ENCODE results near the gene ZNF791.
"Not testable (repeated sequence)": the region's sequence is repeated elsewhere in the genome, so short reads cannot be mapped to it uniquely, and the experiment has no call there.

The ZNF791 gene

GRCh38 chr19:12676928-12677327 lies 66.2 kb downstream of the ZNF791 start:
- Histone ChIP-seq H3K27ac (ENCODE audit: low read depth, low read length) (no peak overlapping the region), H3K79me2 (ENCODE audit: control insufficient read depth, low read length) (peaks cover 36% of the 10 kb centered on the region), H3K4me1 (ENCODE audit: control insufficient read depth, low read length) (peaks cover 4% of the 10 kb centered on the region), H3K4me3 (ENCODE audit: low read length) (no peak overlapping the region), H4K20me1 (ENCODE audit: control insufficient read depth, insufficient read depth, low read depth, low read length) (peaks cover 9% of the 10 kb centered on the region; the same call in 1 of the 2 replicates), H3K27me3 (ENCODE audit: control insufficient read depth, low read length) (no peaks in the 10 kb centered on the region), H3K36me3 (ENCODE audit: control insufficient read depth, low read length) (peaks cover 70% of the 10 kb centered on the region), H3F3A (ENCODE audit: control insufficient read depth, insufficient read depth) (peaks cover 4% of the 10 kb centered on the region), H3K9me2 (replicated peaks; ENCODE audit: control insufficient read depth, low read length) (no peaks in the 10 kb centered on the region), H3K4me2 (ENCODE audit: low read length) (no peak overlapping the region), H3K9me3 (ENCODE audit: control insufficient read depth, insufficient read depth, low read length) (no peaks in the 10 kb centered on the region)
- TF ChIP-seq CTCF (IDR thresholded peaks at IDR 0.05; ENCODE audit: low read depth, low read length, poor library complexity, severe bottlenecking), result no peak

DNA sequence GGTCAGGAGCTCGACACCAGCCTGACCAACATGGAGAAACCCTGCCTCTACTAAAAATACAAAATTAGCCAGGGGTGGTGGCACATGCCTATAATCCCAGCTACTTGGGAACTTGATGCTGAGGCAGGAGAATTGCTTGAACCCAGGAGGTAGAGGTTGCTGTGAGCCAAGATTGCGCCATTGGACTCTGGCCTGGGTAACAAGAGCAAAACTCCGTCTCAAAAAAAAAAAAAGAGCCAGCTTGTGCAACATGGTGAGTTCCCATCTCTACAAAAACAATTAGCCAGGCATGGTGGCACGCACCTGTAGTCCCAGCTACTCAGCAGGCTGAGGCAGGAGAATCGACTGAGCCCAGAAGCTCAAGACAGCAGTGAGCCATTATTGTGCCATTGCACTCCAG lies 67.3 kb downstream of the ZNF791 start:
- not testable (repeated sequence) for H3K27ac ChIP-seq (ENCODE audit: low read depth, low read length); H3F3A ChIP-seq (ENCODE audit: control insufficient read depth, insufficient read depth); H3K4me1 ChIP-seq (ENCODE audit: control insufficient read depth, low read length); H3K4me3 ChIP-seq (ENCODE audit: low read length); H4K20me1 ChIP-seq (ENCODE audit: control insufficient read depth, insufficient read depth, low read depth, low read length); H3K9me2 ChIP-seq (replicated peaks; ENCODE audit: control insufficient read depth, low read length); H3K27me3 ChIP-seq (ENCODE audit: control insufficient read depth, low read length); H3K9me3 ChIP-seq (ENCODE audit: control insufficient read depth, insufficient read depth, low read length); H3K4me2 ChIP-seq (ENCODE audit: low read length)
- peaks cover 36% of the 10 kb centered on the region for H3K79me2 ChIP-seq (ENCODE audit: control insufficient read depth, low read length)
- H3K36me3 ChIP-seq (ENCODE audit: control insufficient read depth, low read length), result peaks cover 64% of the 10 kb centered on the region

GRCh38 chr19:12680034-12680433 lies 69.3 kb downstream of the ZNF791 start:
- peaks cover 36% of the 10 kb centered on the region for H3K79me2 ChIP-seq (ENCODE audit: control insufficient read depth, low read length)
- H3K27ac ChIP-seq (ENCODE audit: low read depth, low read length), result no peak overlapping the region
- TF ChIP-seq CTCF (IDR thresholded peaks at IDR 0.05; ENCODE audit: low read depth, low read length, poor library complexity, severe bottlenecking) (no peak), EZH2phosphoT487 (IDR thresholded peaks at IDR 0.05; ENCODE audit: borderline replicate concordance, low read length) (no peak)
- no peaks in the 10 kb centered on the region for H3K9me2 ChIP-seq (replicated peaks; ENCODE audit: control insufficient read depth, low read length)
- no peaks in the 10 kb centered on the region for H3K27me3 ChIP-seq (ENCODE audit: control insufficient read depth, low read length)
- H3K4me3 ChIP-seq (ENCODE audit: low read length), result peak overlapping the region; percentile 32; the same call in 1 of the 2 replicates
- peaks cover 9% of the 10 kb centered on the region; the same call in 1 of the 2 replicates for H4K20me1 ChIP-seq (ENCODE audit: control insufficient read depth, insufficient read depth, low read depth, low read length)
- H3F3A ChIP-seq (ENCODE audit: control insufficient read depth, insufficient read depth), result peaks cover 4% of the 10 kb centered on the region
- peak overlapping the region; percentile 37 for H3K4me2 ChIP-seq (ENCODE audit: low read length)
- H3K4me1 ChIP-seq (ENCODE audit: control insufficient read depth, low read length), result peaks cover 8% of the 10 kb centered on the region
- H3K9me3 ChIP-seq (ENCODE audit: control insufficient read depth, insufficient read depth, low read length), result no peaks in the 10 kb centered on the region
- peaks cover 51% of the 10 kb centered on the region for H3K36me3 ChIP-seq (ENCODE audit: control insufficient read depth, low read length)

- H3F3A ChIP-seq (ENCODE audit: control insufficient read depth, insufficient read depth), result peaks cover 4% of the 10 kb centered on the region
- peaks cover 8% of the 10 kb centered on the region for H3K4me1 ChIP-seq (ENCODE audit: control insufficient read depth, low read length)
- H3K36me3 ChIP-seq (ENCODE audit: control insufficient read depth, low read length), result peaks cover 38% of the 10 kb centered on the region
- peak within 1 kb of the TSS; percentile 93 for H3K4me3 ChIP-seq (ENCODE audit: low read length)
- peak within 1 kb of the TSS; percentile 89 for H3K27ac ChIP-seq (ENCODE audit: low read depth, low read length)
- H3K4me2 ChIP-seq (ENCODE audit: low read length), result peak within 1 kb of the TSS; percentile 84
- H3K9me2 ChIP-seq (replicated peaks; ENCODE audit: control insufficient read depth, low read length), result no peaks in the 10 kb centered on the region
- peak; percentile 35 for TF ChIP-seq CTCF (IDR thresholded peaks at IDR 0.05; ENCODE audit: low read depth, low read length, poor library complexity, severe bottlenecking)
- no peak for TF ChIP-seq EZH2phosphoT487 (IDR thresholded peaks at IDR 0.05; ENCODE audit: borderline replicate concordance, low read length)
- peaks cover 26% of the 10 kb centered on the region for H3K79me2 ChIP-seq (ENCODE audit: control insufficient read depth, low read length)
- no peaks in the 10 kb centered on the region for H3K27me3 ChIP-seq (ENCODE audit: control insufficient read depth, low read length)
- H4K20me1 ChIP-seq (ENCODE audit: control insufficient read depth, insufficient read depth, low read depth, low read length), result peaks cover 9% of the 10 kb centered on the region; the same call in 1 of the 2 replicates
- no peaks in the 10 kb centered on the region for H3K9me3 ChIP-seq (ENCODE audit: control insufficient read depth, insufficient read depth, low read length)
Measured at GRCh38 chr19:12681074-12681987, 70.6 kb downstream of the ZNF791 start, which contains the start of gene DHPS. Gene DHPS (minus strand): TSS chr19:12681880. CDS start chr19:12681766, 114 bp downstream.

Measured in DOHH2 (cell line).